GM18505 (cell line): ENCODE data around the gene LSAMP.

Experiments used
- ATAC-seq: cut with Tn5 transposase; IDR thresholded peaks from one replicate; pipeline ENCODE4 v1.9.1; 2021; ENCODE audit not compliant: unreplicated experiment
- POLR2A ChIP-seq: IDR thresholded peaks from 4 replicates; pipeline ENCODE4 v1.6.1; 2011; ENCODE audit warnings: borderline replicate concordance; ENCODE audit not compliant: insufficient read depth, insufficient read length; ENCODE audit errors: extremely low read depth

LSAMP gene

GRCh38 chr3:116367761-116368395 lies 77.4 kb downstream of the LSAMP start:
- ATAC-seq: no peak
- no peak for TF ChIP-seq POLR2A

GRCh38 chr3:116356056-116356455 lies 89.2 kb downstream of the LSAMP start:
- TF ChIP-seq POLR2A: no peak
- ATAC-seq: no peak

GRCh38 chr3:116354382-116354781 lies 90.9 kb downstream of the LSAMP start:
- no peak for ATAC-seq
- TF ChIP-seq POLR2A: no peak

- TF ChIP-seq POLR2A: no peak
- ATAC-seq: no peak
Observed at GRCh38 chr3:116350119-116350733, 95.1 kb downstream of the LSAMP start.

- no peak for TF ChIP-seq POLR2A
- no peak for ATAC-seq
Observed at GRCh38 chr3:116348216-116348615, 97.1 kb downstream of the LSAMP start.

GRCh38 chr3:116342499-116342898 lies 102.8 kb downstream of the LSAMP start:
- no peak for TF ChIP-seq POLR2A
- no peak for ATAC-seq

- ATAC-seq: no peak
- no peak for TF ChIP-seq POLR2A
Observed at GRCh38 chr3:116341899-116342298, 103.4 kb downstream of the LSAMP start.

GRCh38 chr3:116341381-116341780 lies 103.9 kb downstream of the LSAMP start:
- no peak for TF ChIP-seq POLR2A
- no peak for ATAC-seq

- ATAC-seq: no peak
- TF ChIP-seq POLR2A: no peak
Observed at GRCh38 chr3:116340680-116341216, 104.5 kb downstream of the LSAMP start.

GRCh38 chr3:116339441-116340028 lies 105.8 kb downstream of the LSAMP start:
- TF ChIP-seq POLR2A: no peak
- no peak for ATAC-seq

GRCh38 chr3:116338713-116339112 lies 106.6 kb downstream of the LSAMP start:
- no peak for TF ChIP-seq POLR2A
- ATAC-seq: no peak

- TF ChIP-seq POLR2A: no peak
- no peak for ATAC-seq
Observed at GRCh38 chr3:116337229-116337628, 108.1 kb downstream of the LSAMP start.

- no peak for TF ChIP-seq POLR2A
- no peak for ATAC-seq
Observed at GRCh38 chr3:116331380-116331779, 113.9 kb downstream of the LSAMP start.
